HG03521 (cell line): Measurements from ENCODE around the gene MARCHF10.

Experiments
- ATAC-seq: cut with Tn5 transposase; IDR thresholded peaks from one replicate; pipeline ENCODE4 v1.9.1; 2021; ENCODE audit warnings: mild to moderate bottlenecking, moderate library complexity; ENCODE audit not compliant: unreplicated experiment

MARCHF10 gene

GRCh38 chr17:62720126-62720850 lies 87.8 kb downstream of the MARCHF10 start:
- ATAC-seq, result no peak

GRCh38 chr17:62719586-62719985 lies 88.5 kb downstream of the MARCHF10 start:
- no peak for ATAC-seq

- ATAC-seq, result no peak
Measured at GRCh38 chr17:62718429-62718828, 89.7 kb downstream of the MARCHF10 start.

- no peak for ATAC-seq
Measured at GRCh38 chr17:62717889-62718288, 90.2 kb downstream of the MARCHF10 start.

GRCh38 chr17:62717589-62717855 lies 90.6 kb downstream of the MARCHF10 start:
- ATAC-seq, result no peak

- no peak for ATAC-seq
Measured at GRCh38 chr17:62716834-62717588, 91.1 kb downstream of the MARCHF10 start.

GRCh38 chr17:62715882-62716390 lies 92.2 kb downstream of the MARCHF10 start:
- ATAC-seq, result no peak

- ATAC-seq, result no peak
Measured at GRCh38 chr17:62714016-62714777, 93.9 kb downstream of the MARCHF10 start.

- no peak for ATAC-seq
Measured at GRCh38 chr17:62713086-62713881, 94.8 kb downstream of the MARCHF10 start.

- no peak for ATAC-seq
Measured at GRCh38 chr17:62712171-62712581, 95.9 kb downstream of the MARCHF10 start.

GRCh38 chr17:62708587-62708986 lies 99.5 kb downstream of the MARCHF10 start:
- no peak for ATAC-seq

GRCh38 chr17:62707425-62707739 lies 100.7 kb downstream of the MARCHF10 start:
- no peak for ATAC-seq

- ATAC-seq, result no peak
Measured at GRCh38 chr17:62706598-62707424, 101.3 kb downstream of the MARCHF10 start.

- ATAC-seq, result no peak
Measured at GRCh38 chr17:62705778-62706597, 102.1 kb downstream of the MARCHF10 start.

- ATAC-seq, result no peak
Measured at GRCh38 chr17:62705156-62705777, 102.8 kb downstream of the MARCHF10 start.

GRCh38 chr17:62704381-62704971 lies 103.6 kb downstream of the MARCHF10 start:
- no peak for ATAC-seq

GRCh38 chr17:62703776-62704380 lies 104.2 kb downstream of the MARCHF10 start:
- ATAC-seq, result peak; percentile 81

GRCh38 chr17:62703261-62703775 lies 104.8 kb downstream of the MARCHF10 start:
- no peak for ATAC-seq
